HL-60 (cell line): ENCODE results near the gene UBE2E2.

ENCODE experiments used
- DNase-seq, 2 experiments: peaks; one replicate each; pipeline ENCODE4 v3.0.0-alpha.2; 2010 to 2020; ENCODE audit warnings: low read depth in 1 of 2, low spot score in 1 of 2
- H3K27ac ChIP-seq: fragments of 250-450 bp; sonication (Bioruptor Pico); replicated peaks from 2 replicates; pipeline ENCODE4 v1.5.1; 2020; ENCODE audit warnings: mild to moderate bottlenecking, moderate library complexity
- H3K27me3 ChIP-seq: fragments of 250-450 bp; sonication (Bioruptor Pico); 2 replicates; pipeline ENCODE4 v1.5.1; 2021; ENCODE audit warnings: mild to moderate bottlenecking, moderate library complexity; ENCODE audit not compliant: insufficient read depth, poor library complexity, severe bottlenecking
- H3K4me3 ChIP-seq: replicated peaks from 2 replicates; pipeline ENCODE4 v1.5.1; 2011; ENCODE audit warnings: mild to moderate bottlenecking, control low read depth, low read length; ENCODE audit not compliant: insufficient read depth
- CTCF ChIP-seq: IDR thresholded peaks from one replicate; pipeline ENCODE4 v1.5.1; 2011; ENCODE audit warnings: low read length, control low read depth, inconsistent platforms; ENCODE audit not compliant: insufficient read depth
- GABPA ChIP-seq: IDR thresholded peaks from 2 replicates; pipeline ENCODE4 v1.6.1; 2012; ENCODE audit warnings: low read depth
- POLR2AphosphoS5 ChIP-seq: IDR thresholded peaks from 2 replicates; pipeline ENCODE4 v1.6.1; 2012; ENCODE audit warnings: low read depth
- REST ChIP-seq: IDR thresholded peaks from 2 replicates; pipeline ENCODE4 v1.6.1; 2012; ENCODE audit warnings: low read depth; ENCODE audit not compliant: insufficient replicate concordance
- SPI1 ChIP-seq: IDR thresholded peaks from 2 replicates; pipeline ENCODE4 v1.6.1; 2012; ENCODE audit warnings: low read depth, mild to moderate bottlenecking, borderline replicate concordance

UBE2E2 gene

GRCh38 chr3:23455084-23455483 lies 252.0 kb downstream of the UBE2E2 start:
- Histone ChIP-seq H3K27ac (peak overlapping the region; percentile 13; the same call in 1 of the 2 replicates), H3K4me3 (no peak overlapping the region), H3K27me3 (no peaks in the 10 kb centered on the region)
- no peak for TF ChIP-seq REST
- TF ChIP-seq GABPA, result no peak
- no peak for TF ChIP-seq POLR2AphosphoS5
- no peak for TF ChIP-seq SPI1
- TF ChIP-seq CTCF, result no peak
- DNase-seq, result peak; percentile 68 to 76

- H3K27ac ChIP-seq, result peak overlapping the region; percentile 13
- no peaks in the 10 kb centered on the region for H3K27me3 ChIP-seq
- DNase-seq, result peak; percentile 16 to 79
- H3K4me3 ChIP-seq, result no peak overlapping the region
- no peak for TF ChIP-seq SPI1
- no peak for TF ChIP-seq GABPA
- TF ChIP-seq POLR2AphosphoS5, result no peak
- TF ChIP-seq CTCF, result no peak
- TF ChIP-seq REST, result no peak
Observed at GRCh38 chr3:23455775-23456174, 252.6 kb downstream of the UBE2E2 start.

GRCh38 chr3:23457697-23458096 lies 254.6 kb downstream of the UBE2E2 start:
- no peak for DNase-seq
- no peaks in the 10 kb centered on the region for H3K27me3 ChIP-seq
- no peak for TF ChIP-seq POLR2AphosphoS5
- TF ChIP-seq SPI1, result no peak
- TF ChIP-seq CTCF, result no peak
- no peak for TF ChIP-seq GABPA
- TF ChIP-seq REST, result no peak
- H3K4me3 ChIP-seq, result no peak overlapping the region
- no peak overlapping the region for H3K27ac ChIP-seq
